GM23338 (cell line): ENCODE data around the gene MARCHF2.

Experiments used
- EZH2 ChIP-seq: fragments of 200-600 bp; sonication (generic); IDR thresholded peaks from one replicate; pipeline ENCODE4 v1.8.0; 2017; ENCODE audit warnings: antibody characterized with exemption, mild to moderate bottlenecking, low read depth; ENCODE audit not compliant: unreplicated experiment
- TF ChIP-seq, protein P1 (sequence below), 2 experiments: fragments of 200-600 bp in 1 of 2; sonication (generic) in 1 of 2; conservative IDR thresholded peaks; 2 replicates each; pipeline versions ENCODE4 v1.5.1 to v1.6.1; 2016 to 2017; ENCODE audit warnings: antibody characterized with exemption in 2 of 2, low read depth in 2 of 2, mild to moderate bottlenecking in 2 of 2, moderate library complexity in 1 of 2
- TF ChIP-seq, protein P2 (sequence below): IDR thresholded peaks from one replicate; pipeline ENCODE4 v1.6.1; 2018; ENCODE audit warnings: antibody characterized with exemption; ENCODE audit not compliant: unreplicated experiment

GRCh38 chr19:8478598-8478997 is 65.5 kb downstream of the MARCHF2 start:
- TF ChIP-seq, protein P1, sequence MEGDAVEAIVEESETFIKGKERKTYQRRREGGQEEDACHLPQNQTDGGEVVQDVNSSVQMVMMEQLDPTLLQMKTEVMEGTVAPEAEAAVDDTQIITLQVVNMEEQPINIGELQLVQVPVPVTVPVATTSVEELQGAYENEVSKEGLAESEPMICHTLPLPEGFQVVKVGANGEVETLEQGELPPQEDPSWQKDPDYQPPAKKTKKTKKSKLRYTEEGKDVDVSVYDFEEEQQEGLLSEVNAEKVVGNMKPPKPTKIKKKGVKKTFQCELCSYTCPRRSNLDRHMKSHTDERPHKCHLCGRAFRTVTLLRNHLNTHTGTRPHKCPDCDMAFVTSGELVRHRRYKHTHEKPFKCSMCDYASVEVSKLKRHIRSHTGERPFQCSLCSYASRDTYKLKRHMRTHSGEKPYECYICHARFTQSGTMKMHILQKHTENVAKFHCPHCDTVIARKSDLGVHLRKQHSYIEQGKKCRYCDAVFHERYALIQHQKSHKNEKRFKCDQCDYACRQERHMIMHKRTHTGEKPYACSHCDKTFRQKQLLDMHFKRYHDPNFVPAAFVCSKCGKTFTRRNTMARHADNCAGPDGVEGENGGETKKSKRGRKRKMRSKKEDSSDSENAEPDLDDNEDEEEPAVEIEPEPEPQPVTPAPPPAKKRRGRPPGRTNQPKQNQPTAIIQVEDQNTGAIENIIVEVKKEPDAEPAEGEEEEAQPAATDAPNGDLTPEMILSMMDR (conservative IDR thresholded peaks at IDR 0.05; ENCODE audit: low read depth in 2 of 2): no peak
- TF ChIP-seq EZH2: no peak
- TF ChIP-seq, protein P2, sequence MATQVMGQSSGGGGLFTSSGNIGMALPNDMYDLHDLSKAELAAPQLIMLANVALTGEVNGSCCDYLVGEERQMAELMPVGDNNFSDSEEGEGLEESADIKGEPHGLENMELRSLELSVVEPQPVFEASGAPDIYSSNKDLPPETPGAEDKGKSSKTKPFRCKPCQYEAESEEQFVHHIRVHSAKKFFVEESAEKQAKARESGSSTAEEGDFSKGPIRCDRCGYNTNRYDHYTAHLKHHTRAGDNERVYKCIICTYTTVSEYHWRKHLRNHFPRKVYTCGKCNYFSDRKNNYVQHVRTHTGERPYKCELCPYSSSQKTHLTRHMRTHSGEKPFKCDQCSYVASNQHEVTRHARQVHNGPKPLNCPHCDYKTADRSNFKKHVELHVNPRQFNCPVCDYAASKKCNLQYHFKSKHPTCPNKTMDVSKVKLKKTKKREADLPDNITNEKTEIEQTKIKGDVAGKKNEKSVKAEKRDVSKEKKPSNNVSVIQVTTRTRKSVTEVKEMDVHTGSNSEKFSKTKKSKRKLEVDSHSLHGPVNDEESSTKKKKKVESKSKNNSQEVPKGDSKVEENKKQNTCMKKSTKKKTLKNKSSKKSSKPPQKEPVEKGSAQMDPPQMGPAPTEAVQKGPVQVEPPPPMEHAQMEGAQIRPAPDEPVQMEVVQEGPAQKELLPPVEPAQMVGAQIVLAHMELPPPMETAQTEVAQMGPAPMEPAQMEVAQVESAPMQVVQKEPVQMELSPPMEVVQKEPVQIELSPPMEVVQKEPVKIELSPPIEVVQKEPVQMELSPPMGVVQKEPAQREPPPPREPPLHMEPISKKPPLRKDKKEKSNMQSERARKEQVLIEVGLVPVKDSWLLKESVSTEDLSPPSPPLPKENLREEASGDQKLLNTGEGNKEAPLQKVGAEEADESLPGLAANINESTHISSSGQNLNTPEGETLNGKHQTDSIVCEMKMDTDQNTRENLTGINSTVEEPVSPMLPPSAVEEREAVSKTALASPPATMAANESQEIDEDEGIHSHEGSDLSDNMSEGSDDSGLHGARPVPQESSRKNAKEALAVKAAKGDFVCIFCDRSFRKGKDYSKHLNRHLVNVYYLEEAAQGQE: no peak
